Activated CD8-positive, alpha-beta memory T cell treated with anti-CD3 and anti-CD28 coated beads for 1 hour (primary cell): ENCODE results near the gene TNFSF11.
"Not testable (repeated sequence)": the region's sequence is repeated elsewhere in the genome, so short reads cannot be mapped to it uniquely, and the experiment has no call there.

Source experiments
- DNase-seq, 2 donors: peaks; one replicate each; pipeline ENCODE4 v3.0.0-alpha.2; 2020; ENCODE audit warnings: low read depth in 1 of 2; ENCODE audit errors: extremely low read depth in 1 of 2

The TNFSF11 gene

GRCh38 chr13:42559573-42560218, 14.3 kb upstream of the TNFSF11 start:
- not testable (repeated sequence) for DNase-seq

- DNase-seq, result not testable (repeated sequence)
Observed at GRCh38 chr13:42560320-42560719, 13.6 kb upstream of the TNFSF11 start.

- DNase-seq, result no peak
Observed at GRCh38 chr13:42561752-42562467, 12.0 kb upstream of the TNFSF11 start.

- DNase-seq, result no peak
Observed at GRCh38 chr13:42567906-42568305, 6.0 kb upstream of the TNFSF11 start.

GRCh38 chr13:42569576-42570344, 4.2 kb upstream of the TNFSF11 start:
- DNase-seq, result no peak

- DNase-seq, result no peak
Observed at GRCh38 chr13:42571895-42572294, 2.1 kb upstream of the TNFSF11 start.

- peak in 1 of 2 donors; percentile 20 for DNase-seq
Observed at GRCh38 chr13:42574435-42575311, 721 bp downstream of the TNFSF11 start.

GRCh38 chr13:42575938-42576337, 2.0 kb downstream of the TNFSF11 start:
- DNase-seq, result no peak

- DNase-seq, result no peak
Observed at GRCh38 chr13:42577538-42577937, 3.6 kb downstream of the TNFSF11 start.

- no peak for DNase-seq
Observed at GRCh38 chr13:42580644-42581043, 6.7 kb downstream of the TNFSF11 start.

GRCh38 chr13:42581427-42581826, 7.5 kb downstream of the TNFSF11 start:
- DNase-seq, result no peak

- no peak for DNase-seq
Observed at GRCh38 chr13:42591602-42592001, 17.6 kb downstream of the TNFSF11 start.

- DNase-seq, result no peak
Observed at GRCh38 chr13:42592915-42593900, 19.3 kb downstream of the TNFSF11 start.

GRCh38 chr13:42594481-42595252, 20.7 kb downstream of the TNFSF11 start:
- DNase-seq, result peak in 1 of 2 donors; percentile 20

- DNase-seq, result no peak
Observed at GRCh38 chr13:42595253-42595571, 21.3 kb downstream of the TNFSF11 start.

- DNase-seq, result no peak
Observed at GRCh38 chr13:42597505-42597904, 23.6 kb downstream of the TNFSF11 start.

- DNase-seq, result no peak
Observed at GRCh38 chr13:42600943-42601342, 27.0 kb downstream of the TNFSF11 start.

- no peak for DNase-seq
Observed at GRCh38 chr13:42602906-42603305, 29.0 kb downstream of the TNFSF11 start.

- no peak for DNase-seq
Observed at GRCh38 chr13:42603571-42603970, 29.6 kb downstream of the TNFSF11 start.
